WI38 (cell line): ENCODE results near the gene NR2F6.
"Not testable (repeated sequence)": the region's sequence is repeated elsewhere in the genome, so short reads cannot be mapped to it uniquely, and the experiment has no call there.

ENCODE experiments used
- H3K4me3 ChIP-seq: 2 replicates; pipeline ENCODE4 v1.5.1; 2011; ENCODE audit warnings: low read depth, mild to moderate bottlenecking, control low read depth, low read length
- TF ChIP-seq, protein P1 (sequence below): IDR thresholded peaks from 2 replicates; pipeline ENCODE4 v1.5.1; 2012; ENCODE audit warnings: low read depth, mild to moderate bottlenecking, control low read depth, low read length

Gene NR2F6

DNA sequence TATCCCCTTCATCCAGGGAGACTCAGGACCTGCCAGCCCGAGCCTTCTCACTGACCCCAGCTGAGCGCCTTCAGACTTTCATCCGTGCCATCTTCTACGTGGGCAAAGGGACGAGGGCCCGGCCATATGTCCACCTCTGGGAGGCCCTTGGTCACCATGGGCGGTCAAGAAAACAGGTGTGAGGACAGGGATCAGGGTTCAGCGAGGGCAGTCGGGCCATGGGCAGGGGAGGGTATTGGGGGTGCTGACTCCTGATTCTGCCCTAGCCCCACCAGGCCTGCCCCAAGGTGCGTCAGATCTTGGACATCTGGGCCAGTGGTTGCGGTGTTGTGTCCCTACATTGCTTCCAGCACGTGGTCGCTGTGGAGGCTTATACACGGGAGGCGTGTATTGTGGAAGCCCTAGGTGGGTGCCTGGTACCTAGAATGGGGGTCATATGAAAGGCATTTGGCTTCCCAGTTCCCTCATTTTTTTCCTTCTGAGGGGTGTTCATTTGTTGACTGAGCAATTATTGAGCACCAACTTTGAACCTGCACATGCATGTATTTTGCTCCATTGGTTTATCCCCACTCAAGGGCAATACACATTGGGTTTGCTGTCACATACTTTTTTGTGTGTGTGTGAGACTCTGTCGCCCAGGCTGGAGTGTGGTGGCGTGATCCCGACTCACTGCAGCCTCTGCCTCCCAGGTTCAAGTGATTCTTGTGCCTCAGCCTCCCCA lies 39.9 kb upstream of the NR2F6 start:
- no peak overlapping the region for H3K4me3 ChIP-seq
- TF ChIP-seq, protein P1, sequence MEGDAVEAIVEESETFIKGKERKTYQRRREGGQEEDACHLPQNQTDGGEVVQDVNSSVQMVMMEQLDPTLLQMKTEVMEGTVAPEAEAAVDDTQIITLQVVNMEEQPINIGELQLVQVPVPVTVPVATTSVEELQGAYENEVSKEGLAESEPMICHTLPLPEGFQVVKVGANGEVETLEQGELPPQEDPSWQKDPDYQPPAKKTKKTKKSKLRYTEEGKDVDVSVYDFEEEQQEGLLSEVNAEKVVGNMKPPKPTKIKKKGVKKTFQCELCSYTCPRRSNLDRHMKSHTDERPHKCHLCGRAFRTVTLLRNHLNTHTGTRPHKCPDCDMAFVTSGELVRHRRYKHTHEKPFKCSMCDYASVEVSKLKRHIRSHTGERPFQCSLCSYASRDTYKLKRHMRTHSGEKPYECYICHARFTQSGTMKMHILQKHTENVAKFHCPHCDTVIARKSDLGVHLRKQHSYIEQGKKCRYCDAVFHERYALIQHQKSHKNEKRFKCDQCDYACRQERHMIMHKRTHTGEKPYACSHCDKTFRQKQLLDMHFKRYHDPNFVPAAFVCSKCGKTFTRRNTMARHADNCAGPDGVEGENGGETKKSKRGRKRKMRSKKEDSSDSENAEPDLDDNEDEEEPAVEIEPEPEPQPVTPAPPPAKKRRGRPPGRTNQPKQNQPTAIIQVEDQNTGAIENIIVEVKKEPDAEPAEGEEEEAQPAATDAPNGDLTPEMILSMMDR, result no peak

DNA sequence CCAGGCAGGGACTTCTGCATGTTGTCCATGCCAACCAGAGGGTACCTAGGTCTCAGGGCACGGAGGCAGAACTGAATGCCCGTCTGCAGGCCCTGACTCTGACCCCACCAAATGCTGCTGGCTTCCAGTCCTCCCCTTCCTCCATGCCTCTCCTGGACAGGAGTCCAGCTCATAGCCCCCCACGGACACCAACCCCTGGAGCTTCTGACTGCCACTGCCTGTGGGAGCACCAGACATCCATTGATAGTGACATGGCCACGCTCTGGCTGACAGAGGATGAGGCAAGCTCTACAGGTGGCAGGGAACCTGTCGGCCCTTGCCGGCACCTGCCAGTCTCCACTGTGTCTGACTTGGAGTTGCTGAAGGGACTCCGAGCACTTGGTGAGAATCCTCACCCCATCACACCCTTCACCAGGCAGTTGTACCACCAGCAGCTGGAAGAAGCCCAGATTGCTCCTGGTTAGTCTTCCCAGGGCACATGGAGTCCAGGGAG lies 37.8 kb upstream of the NR2F6 start:
- TF ChIP-seq, protein P1, result no peak

DNA sequence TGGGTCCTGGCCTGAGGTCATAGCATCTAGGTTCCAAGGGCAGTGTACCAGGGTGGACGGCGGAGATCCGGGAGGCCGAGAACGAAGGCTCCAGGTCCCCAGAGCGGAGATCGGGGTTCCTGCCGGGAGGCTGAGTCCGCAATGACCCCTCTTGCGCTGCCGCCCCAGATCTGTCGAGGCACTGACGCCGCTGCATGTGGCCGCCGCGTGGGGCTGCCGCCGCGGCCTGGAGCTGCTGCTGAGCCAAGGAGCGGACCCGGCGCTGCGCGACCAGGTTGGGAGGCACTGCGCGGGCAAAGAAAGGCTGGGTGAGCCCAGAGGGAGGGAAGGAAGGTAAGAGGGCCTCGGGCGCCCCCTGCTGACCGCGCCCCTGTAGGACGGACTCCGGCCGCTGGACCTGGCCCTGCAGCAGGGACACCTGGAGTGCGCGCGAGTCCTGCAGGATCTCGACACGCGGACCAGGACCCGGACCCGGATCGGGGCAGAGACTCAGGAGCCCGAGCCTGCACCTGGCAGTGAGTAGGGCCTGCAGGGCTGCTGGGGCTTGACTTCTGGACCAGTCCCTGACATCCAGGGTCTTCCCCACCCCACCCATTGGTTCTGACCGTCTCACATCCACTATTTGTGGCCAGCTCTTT lies 36.9 kb upstream of the NR2F6 start:
- TF ChIP-seq, protein P1, result peak; percentile 85
- H3K4me3 ChIP-seq, result peak overlapping the region; percentile 50

More for the DNA sequence above, 37.8 kb upstream of the NR2F6 start:
- H3K4me3 ChIP-seq, result no peak overlapping the region

DNA sequence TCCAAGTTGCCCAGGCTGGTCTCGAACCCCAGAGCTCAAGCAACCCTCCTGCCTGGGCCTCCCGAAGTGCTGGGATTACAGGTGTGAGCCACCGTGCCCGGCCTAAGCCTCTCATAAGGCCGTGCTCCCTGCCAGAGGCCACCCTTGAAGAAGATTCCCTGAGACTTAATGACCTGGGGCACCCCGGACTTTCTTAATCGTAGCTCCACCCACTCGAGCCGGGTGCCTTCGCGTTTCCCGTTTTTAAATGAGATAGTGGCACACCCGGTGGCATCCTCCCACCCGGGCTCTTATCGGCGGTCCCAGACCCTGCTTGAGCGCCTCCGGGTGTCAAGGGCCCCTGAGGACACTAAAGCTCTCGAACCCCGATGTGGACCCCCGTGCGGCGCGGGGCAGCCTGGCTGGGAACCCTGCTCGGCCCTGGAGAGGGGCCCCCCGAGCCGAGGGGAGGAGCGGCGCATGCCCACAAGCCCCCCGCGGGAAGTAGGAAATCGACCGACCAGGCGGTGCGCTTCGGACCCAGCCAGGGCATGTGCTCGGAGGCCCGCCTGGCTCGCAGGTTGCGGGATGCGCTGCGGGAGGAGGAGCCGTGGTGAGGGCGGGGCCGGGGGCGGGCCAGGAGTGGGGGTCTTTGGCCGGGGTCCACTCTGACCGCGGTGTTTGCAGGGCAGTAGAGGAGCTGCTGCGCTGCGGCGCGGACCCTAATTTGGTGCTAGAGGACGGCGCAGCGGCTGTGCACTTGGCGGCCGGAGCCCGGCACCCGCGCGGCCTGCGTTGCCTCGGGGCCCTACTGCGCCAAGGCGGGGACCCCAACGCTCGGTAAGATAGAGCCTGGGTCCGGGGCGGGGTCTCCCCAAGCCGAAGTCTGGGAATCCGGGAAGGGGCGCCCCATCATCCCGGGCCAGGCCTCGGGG lies 35.9 kb upstream of the NR2F6 start, which contains the start of gene ANKLE1:
ANKLE1 (plus strand) TSS at position 511 of the 914 bp plus-strand sequence; CDS start at position 531, 20 bp downstream.
- H3K4me3 ChIP-seq, result peak within 1 kb of the TSS; percentile 50
- TF ChIP-seq, protein P1, result no peak

DNA sequence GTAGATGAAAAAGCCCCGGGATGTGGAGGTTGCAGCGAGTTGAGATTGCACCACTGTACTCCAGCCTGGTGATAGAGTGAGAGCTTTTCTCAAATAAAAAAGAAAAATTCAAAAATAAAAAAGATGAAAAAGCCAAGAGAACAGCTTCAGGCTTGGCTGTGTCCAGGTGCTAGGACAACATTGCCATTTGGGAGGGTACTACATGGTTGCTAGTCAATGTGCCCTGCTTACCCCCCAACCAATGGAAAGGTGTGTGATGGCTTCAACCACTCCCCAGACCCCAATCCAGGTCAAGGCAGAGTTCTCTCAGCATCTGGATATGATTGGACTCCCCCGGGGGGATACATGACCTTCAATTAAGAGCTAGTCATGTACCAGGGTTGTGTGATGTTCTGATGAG lies 33.7 kb upstream of the NR2F6 start:
- no peak overlapping the region for H3K4me3 ChIP-seq
- TF ChIP-seq, protein P1, result no peak

DNA sequence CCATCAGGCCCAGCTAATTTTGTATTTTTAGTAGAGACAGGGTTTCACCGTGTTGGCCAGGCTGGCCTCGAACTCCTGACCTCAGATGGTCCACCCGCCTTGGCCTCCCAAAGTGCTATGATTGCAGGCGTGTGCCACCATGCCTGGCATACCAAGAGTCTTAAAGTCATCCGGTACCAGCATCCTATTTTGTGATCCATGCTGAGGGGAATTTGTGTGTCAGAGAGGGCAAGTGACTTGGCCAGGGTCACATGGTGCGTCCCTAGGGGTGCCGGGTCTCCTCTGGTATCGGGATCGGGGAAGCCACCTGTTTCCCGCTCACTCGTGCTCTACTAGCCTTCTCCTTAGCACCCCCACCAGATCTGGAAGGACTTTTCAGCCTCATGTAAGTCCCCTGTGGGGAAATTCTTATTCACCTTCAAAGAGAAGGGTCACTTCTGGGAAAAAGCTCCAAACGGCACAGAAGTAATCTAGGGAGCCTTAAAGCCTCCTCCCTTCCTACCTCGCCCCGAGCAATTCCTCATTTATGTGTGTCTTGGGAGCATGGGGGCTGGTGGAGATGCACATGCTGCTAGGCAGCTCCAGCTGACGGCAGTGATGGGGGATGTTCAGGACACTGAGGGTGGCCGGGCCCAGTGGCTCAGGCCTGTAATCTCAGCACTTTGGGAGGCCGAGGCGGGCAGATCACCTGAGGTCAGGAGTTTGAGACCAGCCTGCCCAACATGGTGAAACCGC lies 29.9 kb upstream of the NR2F6 start:
- TF ChIP-seq, protein P1, result no peak
- H3K4me3 ChIP-seq, result no peak overlapping the region

DNA sequence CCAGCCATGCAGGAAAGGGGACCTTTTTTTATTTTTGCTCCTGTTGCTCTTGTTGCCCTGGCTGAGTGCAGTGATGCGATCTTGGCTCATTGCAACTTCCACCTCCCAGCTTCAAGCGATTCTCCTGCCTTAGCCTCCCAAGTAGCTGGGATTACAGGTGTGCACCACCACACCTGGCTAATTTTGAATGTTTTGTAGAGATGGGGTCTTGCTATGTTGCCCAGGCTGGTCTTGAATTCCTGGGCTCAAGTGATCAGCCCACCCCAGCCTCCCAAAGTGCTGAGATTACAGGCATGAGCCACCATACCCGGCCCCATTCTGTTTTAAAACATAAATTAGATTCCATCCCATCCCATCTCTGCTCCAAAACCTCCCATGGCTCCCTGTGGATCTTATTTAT lies 29.2 kb upstream of the NR2F6 start:
- not testable (repeated sequence) for H3K4me3 ChIP-seq
